Measurements from ENCODE around the gene THEM4.

The THEM4 gene

DNA sequence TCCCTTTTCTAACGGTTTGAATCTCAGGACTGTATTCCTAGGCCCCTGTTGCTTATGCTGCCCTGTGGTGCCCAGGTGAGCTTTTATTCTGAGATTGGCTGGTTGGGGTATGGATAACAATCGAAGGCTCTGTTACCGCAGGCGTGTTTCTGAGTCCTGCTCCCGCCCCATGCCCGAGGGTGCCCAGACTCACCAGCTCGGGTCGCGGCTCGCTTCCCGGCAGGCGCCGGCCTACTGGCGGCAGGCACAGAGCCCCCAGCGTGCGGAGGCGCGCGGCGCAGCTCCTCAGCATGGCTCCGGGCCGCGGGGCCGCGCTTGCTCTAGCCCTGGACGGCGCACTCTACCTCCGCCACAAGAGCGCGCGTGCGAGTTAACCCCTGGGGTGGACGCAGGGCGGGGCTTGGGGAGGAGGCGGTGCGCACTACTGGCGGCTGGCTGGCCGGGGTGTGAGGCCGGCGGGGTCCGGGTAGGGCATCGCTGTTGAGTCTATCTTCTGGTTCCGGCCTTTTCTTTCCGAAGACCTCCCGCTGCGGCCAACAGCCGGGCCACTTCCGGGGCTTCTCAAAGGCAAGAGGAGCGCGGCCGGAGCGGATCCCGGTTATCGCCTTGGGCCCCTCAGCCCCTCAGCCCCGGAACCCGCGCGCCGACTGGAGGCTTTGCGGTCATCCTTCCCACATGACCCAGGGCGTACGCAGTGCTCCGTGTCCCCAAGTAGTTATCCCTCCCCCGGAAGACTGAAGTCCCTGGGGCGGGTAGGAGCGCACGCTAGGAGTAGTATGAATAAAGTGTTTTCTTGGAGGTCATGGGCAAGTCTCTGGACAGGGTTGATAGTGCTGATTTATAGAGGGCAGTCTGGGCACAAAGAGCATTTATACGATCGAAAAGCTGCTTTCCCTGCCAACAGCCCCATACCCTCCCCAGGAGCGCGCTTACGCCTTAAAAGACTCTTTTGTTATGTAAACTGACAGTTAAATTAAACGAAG is at the start of gene THEM4:
Gene THEM4 (minus strand): TSS at position 345 of the 983 bp plus-strand sequence. CDS start 53 bp downstream, at position 292.
- peak; percentile 97 for DNase-seq (ENCODE audit: low spot score)

DNA sequence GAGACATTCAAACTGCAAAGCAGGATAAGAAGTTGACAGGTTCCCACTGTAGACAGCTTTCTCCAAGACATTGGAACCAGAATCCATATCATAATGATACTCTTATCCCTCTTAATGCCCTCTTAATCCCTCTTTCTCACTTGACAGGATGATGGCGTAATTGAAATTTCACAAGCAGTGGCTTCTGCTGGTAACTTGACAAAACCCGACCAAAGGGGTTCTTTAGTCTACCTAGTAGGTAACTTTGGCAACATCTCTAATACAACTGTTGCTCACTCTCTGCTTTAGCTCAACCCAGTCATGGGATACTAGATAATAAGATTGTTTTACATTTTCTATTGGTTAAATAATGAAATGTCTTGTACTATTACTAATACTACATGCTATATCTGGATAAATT is 49.6 kb upstream of the THEM4 start:
- no peak for DNase-seq (ENCODE audit: low spot score)

DNA sequence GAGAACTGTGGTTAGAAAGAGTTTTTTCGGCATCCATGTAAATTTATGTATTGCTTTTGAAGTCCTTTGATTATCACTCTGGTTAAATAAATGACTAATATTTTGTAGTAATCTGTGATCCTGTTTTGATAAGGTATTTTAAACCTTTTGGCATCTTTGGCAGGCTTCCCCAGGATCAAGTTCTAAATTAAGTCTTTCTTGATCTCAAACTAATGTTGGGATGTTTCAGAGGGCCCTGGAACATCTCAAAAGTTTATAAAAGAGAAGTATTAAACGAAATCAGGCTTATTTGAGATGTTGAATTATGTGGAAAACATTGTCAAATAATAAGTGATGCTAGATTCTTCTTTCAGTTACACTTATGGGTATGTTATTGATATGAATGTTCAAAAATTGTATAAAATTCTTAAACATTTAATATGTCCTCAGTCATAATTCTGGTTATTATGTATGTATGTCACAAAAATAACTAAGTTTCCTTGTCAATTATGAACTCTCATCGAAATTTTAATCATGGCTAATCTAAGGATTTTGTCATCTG is 47.7 kb upstream of the THEM4 start:
- no peak for DNase-seq (ENCODE audit: low spot score)

DNA sequence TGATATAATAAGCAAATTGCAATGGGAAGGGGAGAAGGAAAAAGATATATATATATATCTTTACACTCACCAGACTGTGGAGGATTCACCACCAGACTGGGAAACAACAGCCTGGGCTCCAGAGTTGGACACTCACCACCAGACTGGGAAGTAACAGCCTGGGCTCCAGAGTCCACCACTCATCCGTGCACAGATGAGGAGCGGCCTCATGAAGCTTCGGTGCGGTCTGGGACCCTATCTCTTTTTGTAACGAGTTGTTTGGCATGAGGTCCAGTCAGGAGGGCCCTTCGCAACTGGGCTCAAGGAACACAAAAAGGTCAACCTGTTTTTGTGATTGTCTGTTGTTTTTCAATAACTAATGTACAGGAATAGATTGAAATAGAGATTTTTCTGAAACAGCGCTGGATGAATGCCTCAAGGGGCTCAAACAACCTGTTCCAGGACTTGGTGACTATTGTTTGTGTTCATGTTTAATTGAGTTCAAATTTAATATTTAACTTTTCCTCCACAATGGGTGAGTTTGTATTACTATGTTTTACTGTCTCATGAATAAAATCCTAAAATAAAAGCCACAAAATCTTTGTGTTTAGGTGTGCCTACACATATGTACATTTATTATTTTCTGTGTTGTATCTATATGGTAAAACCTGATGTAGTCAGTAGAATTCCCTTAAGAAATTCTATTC is 44.2 kb upstream of the THEM4 start:
- DNase-seq (ENCODE audit: low spot score) = no peak

DNA sequence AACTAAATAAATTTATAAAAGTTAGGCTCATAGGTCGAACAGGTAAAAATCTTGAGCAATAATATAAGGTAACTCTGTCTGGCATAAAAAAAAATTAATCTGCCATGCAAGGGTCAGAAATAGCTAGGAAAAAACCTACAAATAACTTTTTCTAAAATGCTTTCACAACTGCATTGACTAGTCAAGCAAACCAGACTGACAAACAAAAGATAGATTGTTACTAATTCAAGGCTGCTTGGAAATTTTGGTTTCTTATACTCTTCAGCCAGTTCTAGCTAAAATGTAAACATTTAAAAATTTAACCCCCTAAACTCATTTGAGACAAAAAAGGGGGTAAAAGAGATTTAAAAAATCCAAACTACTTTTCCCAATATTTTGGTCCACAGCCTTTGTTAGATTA is 43.5 kb upstream of the THEM4 start:
- DNase-seq (ENCODE audit: low spot score) = no peak

DNA sequence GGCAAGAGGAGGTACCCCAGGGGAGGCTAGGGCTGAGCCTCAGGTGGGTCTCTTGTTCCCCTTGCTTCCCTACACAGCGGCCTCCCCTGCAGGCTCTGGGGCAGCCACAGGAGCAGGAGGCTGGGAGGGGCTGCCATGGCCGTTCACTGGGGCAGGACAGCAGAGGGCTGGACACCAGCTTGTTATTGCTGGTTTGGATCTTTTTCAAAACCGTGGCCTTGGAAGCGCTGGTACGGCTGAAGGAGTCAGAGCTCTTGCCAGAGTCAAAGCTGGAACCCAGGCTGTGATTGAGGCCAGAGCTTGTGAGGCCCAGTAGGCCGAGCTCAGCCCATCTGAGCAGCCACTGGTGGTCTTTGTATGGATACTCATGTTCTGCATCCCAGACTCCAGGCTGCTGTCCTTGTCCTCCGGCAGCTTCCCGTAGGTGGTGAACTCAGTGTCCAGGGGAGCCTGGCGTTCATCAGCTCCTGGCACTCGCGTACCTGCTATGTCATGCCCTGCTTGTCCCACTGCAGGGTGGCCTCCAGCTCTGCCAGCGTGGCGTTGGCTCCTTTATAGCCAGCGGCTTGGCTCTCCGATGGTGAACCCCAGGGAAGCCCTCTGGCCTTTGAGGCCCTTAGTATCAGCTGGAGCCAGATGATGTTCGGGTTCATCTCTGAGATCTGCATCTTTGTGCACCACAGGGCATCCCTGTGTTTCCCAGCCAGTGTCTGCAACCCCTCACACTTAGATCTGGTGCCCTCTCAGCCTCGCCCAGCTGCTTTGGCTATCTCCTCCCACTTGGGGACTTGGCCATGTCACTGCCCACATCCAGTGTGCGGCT is 40.3 kb upstream of the THEM4 start:
- DNase-seq (ENCODE audit: low spot score) = no peak

DNA sequence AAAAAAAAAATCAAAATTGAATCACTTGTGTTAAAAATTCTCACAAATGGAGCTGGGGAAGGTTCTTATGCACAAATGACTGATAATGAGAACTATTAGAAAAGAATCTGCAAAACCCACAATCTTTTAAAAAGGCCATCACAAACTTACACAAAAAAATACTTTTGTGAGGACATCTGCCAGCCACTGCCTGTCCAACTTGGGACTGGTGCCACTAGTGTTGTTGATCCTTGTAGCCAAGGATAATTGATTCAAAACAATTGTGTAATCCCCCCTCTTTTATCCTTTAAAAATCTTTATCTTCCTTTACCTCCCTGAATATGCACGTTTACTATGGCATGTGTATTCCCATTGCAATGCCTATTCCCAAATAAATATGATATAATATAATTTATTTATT is 39.2 kb upstream of the THEM4 start:
- DNase-seq (ENCODE audit: low spot score) = no peak

DNA sequence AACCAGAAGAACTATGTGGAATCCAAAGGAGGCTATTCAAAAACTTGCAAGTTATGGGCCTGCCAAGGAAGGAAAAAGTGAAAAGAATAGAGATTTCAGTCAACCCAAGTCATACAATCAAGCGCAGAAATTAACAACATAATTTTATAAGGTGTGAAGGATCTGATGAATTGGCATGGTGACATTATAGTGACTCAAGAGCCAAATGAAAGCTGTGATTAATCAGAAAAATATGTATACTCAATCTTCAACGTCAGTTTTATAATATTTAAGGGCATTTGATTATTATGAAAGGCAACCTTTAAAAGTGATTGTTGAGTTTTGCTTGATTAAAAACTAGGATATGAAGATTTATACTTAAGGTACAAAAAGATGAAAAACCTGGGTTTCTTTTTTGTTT is 37.8 kb upstream of the THEM4 start:
- no peak for DNase-seq (ENCODE audit: low spot score)

DNA sequence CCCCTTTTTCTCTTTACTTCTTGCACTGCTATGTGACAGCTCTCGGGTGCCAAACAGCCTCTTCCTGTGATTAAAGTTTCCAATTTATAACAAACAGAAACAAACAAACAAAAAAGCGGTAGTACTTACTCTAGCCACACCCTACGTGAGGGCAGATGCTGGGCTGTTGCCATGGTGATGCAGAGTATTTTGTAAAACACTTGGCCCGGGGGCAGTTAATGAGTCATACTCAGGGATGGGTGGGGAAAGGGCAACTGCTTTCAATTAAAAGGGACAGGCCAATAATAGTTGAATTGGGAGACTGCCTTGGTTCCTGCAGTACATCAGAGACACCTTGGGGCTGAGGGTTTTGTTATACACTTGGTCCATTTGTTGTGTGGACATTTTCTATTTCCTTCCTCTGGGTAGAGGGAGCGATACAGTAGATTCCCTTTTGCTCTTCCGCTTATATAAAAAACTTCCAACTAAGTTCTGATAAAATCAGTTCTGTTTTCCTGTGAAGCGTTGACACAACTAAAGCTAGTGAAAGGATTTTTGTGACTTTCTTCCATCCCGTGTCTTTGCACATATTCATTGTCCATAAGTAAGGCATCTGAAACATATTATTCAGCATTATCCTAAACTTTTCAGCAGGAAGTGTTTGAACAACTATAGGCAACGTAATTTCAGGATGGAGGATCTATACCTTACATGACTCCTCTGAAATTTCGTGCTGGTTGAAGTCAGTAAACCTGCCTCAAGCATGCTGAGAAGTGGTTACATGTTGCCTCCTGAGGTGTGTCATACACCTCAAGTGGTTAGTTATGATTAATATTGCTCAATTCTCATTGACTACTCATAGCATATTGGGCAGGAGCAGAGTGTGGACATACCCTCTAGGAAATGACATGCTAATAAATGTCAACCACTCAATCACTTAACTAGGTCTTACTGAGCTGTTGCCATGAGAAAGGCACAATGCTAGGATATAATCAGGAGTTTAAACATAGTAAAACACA is 36.7 kb upstream of the THEM4 start:
- DNase-seq (ENCODE audit: low spot score) = peak; percentile 91

DNA sequence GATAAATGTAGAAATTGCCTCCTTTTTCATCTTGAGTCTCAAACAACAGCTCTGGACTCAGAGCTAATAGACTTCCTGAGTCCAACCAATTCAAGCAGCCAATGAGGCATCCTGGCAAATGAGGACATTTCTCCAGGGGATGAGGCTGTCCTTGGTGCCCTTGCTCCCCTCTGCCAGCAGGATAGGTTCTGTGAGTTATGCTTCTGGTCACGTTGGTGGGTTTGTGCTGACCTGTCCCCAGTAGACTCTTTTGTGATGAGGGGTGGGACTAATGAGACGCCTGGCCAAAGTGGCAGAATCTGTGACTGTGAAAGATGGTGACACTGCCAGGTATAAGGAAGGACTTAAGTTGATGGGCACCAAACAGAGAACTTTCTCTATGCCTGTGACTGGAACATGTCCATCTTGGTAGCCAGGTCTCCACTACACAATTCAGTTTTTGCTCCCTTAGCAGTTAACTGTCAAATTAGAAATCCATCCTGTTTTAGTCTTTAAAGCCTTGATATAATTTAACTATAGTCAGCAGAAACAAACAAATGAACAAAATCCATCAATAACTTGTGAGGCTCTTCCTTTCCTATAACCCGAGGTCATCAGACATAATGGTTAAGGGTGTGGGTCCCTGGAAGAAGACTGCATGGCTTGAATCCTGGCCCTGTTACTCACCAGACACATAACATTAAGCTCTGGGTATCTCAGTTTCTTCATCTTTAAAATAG is 35.7 kb upstream of the THEM4 start:
- no peak for DNase-seq (ENCODE audit: low spot score)

DNA sequence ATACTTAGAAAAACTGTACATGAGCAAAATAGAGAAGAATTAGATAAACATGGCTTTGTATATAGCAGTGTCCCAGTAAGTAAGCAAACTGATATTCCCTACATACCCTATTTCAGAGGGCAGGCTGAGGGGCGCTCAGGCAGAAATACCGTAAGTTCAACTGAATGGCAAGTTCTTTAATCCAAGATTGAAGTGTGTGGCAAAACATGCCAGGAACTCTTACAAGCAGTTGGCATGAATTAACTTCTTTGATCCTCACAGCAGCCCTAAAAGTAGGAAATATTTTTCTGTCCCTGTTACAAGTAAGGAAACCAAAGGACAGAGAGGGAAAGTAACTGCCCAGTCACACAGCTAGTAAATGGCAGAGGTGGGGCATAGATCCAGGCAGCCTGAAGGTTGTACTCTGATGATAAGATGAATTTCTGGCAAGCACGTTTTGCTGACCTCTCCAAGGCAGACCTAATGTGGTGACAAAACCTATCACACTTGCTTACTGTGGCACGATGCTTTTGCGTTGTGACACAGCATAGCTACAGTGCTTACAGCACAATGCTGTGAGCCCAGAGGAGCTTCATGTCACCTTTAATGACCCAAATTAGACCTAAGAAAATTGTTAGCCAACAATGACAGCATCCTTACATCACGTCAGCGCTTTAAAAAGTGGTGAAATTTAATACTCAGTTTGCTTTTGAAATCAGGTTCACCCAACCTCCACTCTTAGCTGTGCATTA is 35.0 kb upstream of the THEM4 start:
- DNase-seq (ENCODE audit: low spot score) = no peak

DNA sequence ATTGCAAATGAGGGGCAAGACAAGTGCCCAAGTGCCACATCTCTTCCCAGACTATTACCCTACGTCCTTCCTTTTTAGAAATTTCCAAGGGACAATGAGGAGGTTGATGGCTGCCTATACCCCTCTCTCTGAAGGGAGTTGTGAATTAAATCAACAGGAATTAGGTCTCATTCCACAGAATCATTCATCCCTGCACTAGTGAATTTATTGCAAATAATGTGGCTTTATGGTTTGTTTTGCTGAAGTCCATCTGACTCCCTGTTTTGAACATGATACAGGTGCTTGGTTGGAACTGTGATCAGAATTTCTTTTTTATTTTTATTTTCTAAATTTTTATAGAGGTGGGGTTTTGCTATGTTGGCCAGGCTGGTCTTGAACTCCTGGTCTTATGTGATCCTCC is 34.3 kb upstream of the THEM4 start:
- no peak for DNase-seq (ENCODE audit: low spot score)

DNA sequence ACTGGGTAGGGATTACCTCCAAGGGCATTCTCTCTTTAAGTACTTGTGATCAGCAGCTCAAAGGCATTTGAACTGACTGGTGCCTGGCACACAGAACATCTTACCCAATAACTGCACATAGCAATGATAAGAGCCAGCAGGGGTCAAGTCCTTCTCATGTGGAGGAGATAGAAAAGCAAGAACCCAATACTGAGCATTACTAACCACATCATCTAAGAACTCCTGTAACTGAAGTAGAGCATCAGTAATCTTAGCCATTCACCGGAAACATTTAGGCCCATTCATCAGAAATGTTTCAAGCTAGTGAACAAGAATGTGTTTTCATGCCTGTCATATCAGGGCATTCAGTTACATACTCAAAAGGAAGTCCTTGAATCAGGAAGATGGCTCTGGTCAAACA is 33.6 kb upstream of the THEM4 start:
- DNase-seq (ENCODE audit: low spot score) = no peak

DNA sequence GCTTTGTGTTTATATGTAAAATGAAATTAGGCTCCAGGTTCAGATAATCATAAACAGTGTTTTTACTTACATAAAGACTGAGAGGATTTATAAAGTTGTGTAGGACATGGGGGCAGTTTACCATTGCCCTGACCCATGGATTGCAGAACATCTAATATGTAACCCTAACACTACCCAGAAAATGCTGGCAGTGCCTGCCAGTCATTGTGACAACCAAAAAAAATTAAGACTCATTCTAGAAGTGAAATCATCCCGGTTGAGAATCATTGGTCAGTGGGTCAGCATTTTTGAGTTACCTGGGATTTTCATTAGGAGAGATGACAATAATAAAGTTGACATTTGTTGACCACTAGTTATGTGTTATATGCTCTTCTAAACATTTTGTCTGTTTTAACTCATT is 31.2 kb upstream of the THEM4 start:
- no peak for DNase-seq (ENCODE audit: low spot score)

DNA sequence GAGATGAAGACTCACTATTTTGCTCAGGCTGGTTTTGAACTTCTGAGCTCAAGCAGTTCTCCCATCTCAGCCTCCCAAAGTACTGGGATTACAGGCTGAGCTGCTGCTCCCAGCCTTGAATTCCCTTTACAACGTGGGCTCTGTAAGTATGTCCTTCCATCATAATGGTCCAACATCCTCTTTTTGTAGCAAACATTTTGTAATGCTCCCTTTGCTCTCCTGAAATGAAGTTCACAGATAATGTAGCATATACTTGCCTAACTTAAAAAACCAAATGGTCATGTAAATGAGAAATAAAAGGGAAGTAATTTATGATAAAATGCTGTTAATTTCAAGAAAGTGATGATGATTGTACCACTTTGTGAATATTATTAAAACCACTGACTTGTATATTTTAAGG is 30.5 kb upstream of the THEM4 start:
- no peak for DNase-seq (ENCODE audit: low spot score)

DNA sequence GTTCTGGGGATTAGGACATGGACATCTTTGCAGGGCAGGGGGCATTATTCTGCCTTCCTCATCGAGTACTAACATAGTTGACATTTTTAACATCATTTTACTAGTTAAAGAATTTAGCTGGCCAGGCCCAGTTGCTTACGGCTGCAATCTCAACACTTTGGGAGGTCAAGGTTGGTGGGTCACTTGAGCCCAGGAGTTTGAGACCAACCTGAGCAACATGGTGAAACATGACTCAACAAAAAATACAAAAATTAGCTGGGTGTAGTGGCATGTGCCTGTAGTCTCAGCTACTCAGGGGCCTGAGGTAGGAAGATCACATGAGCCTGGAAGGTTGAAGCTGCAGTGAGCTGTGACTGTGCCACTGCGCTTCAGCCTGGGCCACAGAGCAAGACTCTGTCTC is 29.8 kb upstream of the THEM4 start:
- no peak for DNase-seq (ENCODE audit: low spot score)

DNA sequence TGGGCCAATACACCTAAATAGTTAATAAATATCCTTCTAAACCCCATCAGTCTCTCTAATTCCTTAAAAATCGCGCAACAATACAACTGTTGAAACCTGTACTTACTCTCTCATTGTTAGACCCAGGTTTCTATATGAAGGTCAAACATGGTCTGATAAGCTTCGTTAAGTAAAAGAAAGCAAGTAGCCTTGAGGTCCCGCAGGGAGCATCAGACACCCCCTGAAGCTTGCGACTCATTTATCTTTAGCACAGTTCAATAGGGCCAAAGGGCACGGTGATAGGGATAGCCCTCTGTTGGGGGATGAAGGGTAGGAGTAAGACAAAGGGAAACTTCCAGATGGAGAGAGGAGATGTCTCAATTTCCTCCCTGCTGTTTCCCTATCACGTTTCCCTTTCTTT is 27.3 kb upstream of the THEM4 start:
- no peak for DNase-seq (ENCODE audit: low spot score)

DNA sequence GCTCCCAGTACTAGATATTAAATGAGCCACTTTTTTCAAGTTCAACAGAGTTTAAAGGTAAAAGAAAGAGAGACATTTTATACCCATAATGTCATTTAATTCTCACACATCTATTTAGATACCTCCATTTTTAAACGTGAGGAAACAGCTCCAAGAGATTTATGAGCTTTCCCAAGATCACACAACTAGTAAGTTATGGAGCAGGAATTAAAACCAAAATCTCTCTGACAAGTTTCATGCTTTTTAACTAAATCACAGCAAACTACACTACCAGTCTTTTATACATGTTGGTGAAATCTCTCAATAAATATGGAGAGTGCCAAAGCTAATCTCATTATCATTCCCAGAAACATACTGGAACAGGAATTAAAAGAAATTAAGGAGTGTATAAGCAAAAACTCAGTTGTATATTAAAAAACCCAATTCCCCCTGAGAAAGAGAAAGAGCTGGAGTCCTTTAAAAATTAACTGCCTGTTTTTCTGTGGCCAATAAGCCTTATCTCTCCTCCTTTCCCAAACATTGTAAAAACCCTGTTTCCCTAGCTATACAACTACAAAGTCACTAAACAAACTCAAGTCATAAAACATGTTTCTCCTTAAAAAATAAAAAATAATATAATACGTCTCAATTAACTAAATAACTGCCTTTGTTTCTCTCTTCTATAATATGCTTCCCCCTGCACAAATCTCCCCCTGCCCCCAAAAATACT is 26.7 kb upstream of the THEM4 start:
- no peak for DNase-seq (ENCODE audit: low spot score)

DNA sequence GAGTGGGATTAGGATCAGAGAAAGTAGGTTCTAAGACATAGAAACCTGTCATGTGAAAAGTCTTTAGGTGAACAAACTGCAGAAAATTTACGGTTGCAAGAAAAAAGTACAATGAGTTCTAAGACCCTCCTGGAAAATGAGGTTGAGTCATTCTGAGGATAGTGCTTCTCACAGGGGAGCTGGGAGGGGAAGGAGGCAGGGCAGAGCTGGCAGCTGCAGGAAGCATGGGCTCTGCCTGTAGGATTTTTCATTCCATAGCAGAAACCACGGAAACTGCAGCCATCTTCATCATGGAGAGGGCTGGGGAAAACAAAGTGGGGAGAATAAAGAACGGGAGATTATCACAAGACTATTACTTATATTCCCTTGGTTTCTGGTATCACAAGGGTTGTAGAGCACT is 25.8 kb upstream of the THEM4 start:
- no peak for DNase-seq (ENCODE audit: low spot score)

Data from activated CD4-positive, alpha-beta T cell treated with anti-CD3 and anti-CD28 coated beads, Interleukin-2, Interleukin-4, amounts not matched to agents 100 ng/mL and 50 ng/mL, durations not matched to agents 16 hours and 8 hours (primary cell).